Spleen (tissue), 7 donors: Measurements from ENCODE around the gene TMEM45A.

ENCODE experiments used
- CTCF ChIP-seq, 11 experiments: fragments of 200-600 bp in 7 of 11; fragments of 450-650 bp in 4 of 11; sonication (generic) in 4 of 11; IDR thresholded peaks in 8 of 11; conservative IDR thresholded peaks in 3 of 11; 1 replicate in 7 of 11; 2 replicates in 4 of 11; pipeline versions ENCODE4 v1.4.0 to v1.8.0; 2016 to 2021; ENCODE audit warnings: antibody characterized with exemption in 11 of 11, inconsistent platforms in 4 of 11, mild to moderate bottlenecking in 1 of 11
- POLR2A ChIP-seq, 3 donors: fragments of 450-650 bp; IDR thresholded peaks; one replicate each; pipeline ENCODE4 v1.5.1; 2017; ENCODE audit warnings: antibody characterized with exemption in 3 of 3, mild to moderate bottlenecking in 1 of 3
- donor health status: DM: no; HTN: no; CAD: no; lungs with moderate emphysema.
- donor health status: DM: no; HTN: no; CAD: no.
- donor health status: DM: no; HTN: no; CAD: no.

- no peak for TF ChIP-seq POLR2A (IDR thresholded peaks at IDR 0.05)
- no peak for TF ChIP-seq CTCF (IDR thresholded peaks at IDR 0.05 in 8 of 11, conservative IDR thresholded peaks at IDR 0.05 in 3 of 11)
Observed at GRCh38 chr3:100540791-100541334, 48.4 kb downstream of the TMEM45A start.
